Smooth muscle cell of the brain vasculature (primary cell): ENCODE results near the gene UGT1A1.

Experiments
- DNase-seq: peaks from one replicate; pipeline ENCODE4 v3.0.0-alpha.2; 2012; ENCODE audit warnings: low read depth, low spot score

The UGT1A1 gene

GRCh38 chr2:233796254-233796653 is 36.2 kb downstream of the UGT1A1 start:
- no peak for DNase-seq

- DNase-seq = no peak
Measured at GRCh38 chr2:233798335-233799086, 38.4 kb downstream of the UGT1A1 start.

- no peak for DNase-seq
Measured at GRCh38 chr2:233799087-233799665, 39.1 kb downstream of the UGT1A1 start.

DNA sequence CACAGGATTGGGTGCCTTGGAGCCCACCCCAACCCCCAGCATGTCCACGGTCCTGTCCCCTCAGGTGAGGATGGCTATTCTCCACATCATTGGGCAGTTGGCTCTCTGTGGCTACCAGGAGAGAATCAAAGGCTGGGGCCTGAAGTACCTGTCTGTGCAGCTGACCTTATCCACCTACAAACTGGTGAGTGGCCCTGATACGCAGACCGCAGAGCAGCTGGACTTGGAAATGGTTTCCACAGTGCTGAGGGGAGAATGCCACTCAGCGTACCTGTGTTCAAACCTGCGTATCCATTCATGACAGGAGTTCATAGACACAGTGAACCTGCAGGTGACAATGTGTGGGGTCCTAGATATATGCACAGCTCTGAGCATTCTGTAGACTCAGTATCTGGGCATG is 39.6 kb downstream of the UGT1A1 start:
- no peak for DNase-seq

- DNase-seq = no peak
Measured at GRCh38 chr2:233800208-233800607, 40.1 kb downstream of the UGT1A1 start.

GRCh38 chr2:233801357-233802131 is 41.5 kb downstream of the UGT1A1 start:
- DNase-seq = no peak

DNA sequence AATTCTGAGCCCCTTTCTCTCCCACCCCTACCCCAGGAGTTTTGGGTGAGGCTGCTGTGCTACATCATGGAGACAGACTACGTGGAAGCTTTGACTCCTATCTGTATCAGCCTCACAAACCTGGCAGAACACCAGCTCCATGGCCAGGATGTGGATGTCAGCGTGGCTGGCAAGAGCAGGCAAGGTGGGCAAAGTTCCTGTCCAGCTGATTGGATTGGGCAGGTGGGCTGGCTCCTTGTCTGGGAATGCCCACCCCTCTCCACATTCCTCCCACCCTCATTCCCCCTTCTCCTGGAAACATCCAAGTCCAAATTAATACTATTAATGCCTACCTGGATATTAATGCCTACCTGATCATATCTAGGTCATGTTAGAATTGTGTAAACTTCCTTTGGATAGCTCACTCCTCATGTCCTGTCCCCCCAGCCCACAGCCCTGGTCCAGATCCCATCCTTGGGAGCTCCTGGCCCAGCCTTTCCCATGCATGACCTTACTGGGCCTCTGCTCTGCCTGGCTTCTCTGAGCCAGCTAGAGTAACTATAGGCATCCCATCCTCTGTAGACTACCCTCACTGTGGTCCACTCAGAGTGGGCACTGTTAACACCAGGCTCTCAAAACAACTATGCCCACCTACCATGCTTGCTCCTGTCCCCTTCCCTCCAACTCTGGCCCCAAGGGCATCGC is 42.2 kb downstream of the UGT1A1 start:
- DNase-seq = no peak

DNA sequence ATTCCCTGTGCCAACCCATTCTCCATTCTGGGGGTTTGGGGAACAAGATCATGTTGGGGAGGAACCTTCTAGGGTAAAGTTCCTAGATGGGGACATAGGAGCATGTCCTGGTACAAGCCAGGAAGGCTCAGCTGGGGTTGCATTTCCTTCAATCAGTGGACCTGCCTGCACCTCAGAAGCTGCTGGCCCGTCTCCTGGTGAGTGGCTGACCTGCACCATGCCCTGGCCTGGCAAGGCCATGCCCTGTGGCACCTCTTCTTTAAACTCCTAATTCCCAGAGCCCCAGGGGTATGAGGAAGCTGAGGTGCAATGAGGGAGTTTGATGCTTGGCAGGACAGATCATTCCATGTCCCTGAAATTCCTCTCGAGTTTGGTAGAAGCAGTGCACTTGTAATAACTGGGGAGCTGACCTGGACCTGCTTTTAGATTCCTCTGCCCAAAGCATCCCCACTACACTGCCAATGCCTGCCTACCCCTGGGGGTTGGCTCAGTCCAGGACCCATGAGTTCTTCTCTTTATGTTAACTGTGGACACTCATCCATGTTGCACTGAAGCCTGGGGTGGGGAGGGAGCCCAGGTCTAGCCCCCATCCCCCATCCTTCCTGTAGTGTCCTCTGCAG is 43.3 kb downstream of the UGT1A1 start:
- DNase-seq = no peak

DNA sequence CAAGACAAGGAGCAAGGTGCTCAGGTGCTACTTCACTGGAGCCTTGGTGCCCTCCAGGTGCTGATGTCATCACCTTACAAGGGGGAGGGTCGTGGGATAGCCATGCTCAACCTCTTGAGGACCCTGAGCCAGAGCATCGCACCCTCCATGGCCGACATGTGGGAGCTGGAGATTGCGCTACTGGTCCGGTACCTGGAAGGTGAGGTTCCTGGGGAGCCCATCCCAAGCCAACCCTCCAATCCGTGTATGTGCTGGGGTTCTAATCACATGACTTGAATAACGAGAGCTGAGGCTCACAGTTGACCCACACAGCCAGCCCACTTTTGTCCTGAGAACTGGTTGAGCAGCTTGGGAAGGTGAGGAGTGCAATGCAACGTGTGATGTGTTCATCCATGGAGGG is 43.9 kb downstream of the UGT1A1 start:
- DNase-seq = no peak

- no peak for DNase-seq
Measured at GRCh38 chr2:233807215-233807865, 47.3 kb downstream of the UGT1A1 start.

DNA sequence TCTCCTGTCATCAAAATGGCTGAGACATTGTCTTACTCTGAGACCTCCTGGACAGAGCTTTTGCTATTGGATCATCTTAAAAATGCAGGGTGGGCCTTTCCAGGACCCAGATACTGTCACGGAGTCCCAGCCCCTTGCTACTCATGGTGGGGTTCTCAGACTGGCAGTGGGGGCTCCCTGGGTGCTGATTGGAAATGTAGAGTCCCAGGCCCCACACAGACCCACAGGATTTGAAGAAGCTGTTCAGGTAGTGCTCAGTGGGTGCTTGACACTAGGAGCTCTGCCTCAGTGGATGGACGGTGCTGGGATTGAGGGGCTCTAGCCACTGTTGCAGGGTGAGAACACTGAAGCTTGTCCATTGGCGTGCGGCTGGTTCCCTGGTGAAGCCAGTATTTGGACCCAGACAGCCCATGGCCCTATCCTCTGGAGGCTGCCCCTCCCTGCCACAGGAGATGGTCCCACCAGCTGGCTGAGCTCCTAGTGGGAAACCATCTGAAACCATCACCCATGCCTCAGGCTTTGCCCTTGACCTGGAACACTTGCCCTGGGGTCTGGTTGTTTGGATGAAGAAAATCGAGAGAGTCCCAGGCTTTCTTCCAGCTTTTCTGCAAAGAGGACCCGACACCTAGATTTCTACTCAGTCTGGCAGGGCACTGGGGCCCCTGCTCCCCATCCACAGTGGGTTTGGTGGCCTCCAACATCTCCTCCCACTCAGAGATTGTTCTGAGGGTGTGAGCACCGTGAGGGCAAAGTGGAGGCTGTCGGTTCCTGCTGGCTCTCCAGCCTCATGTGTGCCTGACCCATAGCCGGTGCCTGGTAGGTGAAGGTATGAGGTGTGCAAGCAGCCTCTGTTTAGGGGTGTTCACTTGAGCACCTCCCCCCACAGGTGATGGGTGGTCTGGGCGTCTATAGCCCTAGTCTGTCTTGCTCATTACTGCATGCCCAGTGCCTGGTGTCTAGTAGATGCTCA is 48.2 kb downstream of the UGT1A1 start:
- DNase-seq = no peak

DNA sequence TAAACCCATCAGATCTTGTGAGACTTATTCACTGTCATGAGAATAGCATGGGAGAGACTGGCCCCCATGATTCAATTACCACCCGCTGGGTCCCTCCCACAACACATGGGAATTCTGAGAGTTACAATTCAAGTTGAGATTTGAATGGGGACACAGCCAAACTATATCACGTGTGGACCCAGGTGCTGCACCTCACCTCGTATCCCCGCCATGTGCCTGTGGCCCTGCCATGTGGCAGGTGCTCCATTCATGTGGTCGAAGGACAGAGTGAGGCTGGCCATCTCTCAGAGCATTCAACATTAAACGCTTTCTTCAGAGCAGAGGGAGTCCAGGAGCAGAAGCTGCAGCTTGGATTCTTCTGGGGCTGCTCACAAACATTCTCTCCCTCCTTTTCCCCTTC is 50.3 kb downstream of the UGT1A1 start:
- no peak for DNase-seq

DNA sequence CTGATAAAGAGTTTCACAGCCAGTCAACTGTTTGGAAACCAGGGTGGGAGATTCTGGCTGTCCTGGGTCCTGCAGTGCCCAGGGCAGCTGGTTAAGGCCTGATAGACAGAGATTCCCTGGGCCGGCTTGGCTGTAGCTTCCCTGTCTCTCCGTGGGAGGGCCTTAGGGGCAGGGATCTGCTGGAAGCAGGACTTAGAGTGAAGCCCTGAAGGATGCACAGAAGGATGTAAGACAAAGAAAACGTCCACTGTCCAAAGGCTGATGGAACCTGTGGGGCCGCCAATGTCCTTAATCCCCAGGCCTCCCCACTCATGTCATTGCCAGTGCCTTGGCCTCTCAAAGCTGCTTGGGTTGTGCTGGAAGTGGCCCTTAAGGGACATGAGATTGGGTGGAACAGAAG is 51.0 kb downstream of the UGT1A1 start:
- DNase-seq = no peak

- no peak for DNase-seq
Measured at GRCh38 chr2:233811732-233812131, 51.7 kb downstream of the UGT1A1 start.

GRCh38 chr2:233813236-233814055 is 53.4 kb downstream of the UGT1A1 start:
- no peak for DNase-seq

DNA sequence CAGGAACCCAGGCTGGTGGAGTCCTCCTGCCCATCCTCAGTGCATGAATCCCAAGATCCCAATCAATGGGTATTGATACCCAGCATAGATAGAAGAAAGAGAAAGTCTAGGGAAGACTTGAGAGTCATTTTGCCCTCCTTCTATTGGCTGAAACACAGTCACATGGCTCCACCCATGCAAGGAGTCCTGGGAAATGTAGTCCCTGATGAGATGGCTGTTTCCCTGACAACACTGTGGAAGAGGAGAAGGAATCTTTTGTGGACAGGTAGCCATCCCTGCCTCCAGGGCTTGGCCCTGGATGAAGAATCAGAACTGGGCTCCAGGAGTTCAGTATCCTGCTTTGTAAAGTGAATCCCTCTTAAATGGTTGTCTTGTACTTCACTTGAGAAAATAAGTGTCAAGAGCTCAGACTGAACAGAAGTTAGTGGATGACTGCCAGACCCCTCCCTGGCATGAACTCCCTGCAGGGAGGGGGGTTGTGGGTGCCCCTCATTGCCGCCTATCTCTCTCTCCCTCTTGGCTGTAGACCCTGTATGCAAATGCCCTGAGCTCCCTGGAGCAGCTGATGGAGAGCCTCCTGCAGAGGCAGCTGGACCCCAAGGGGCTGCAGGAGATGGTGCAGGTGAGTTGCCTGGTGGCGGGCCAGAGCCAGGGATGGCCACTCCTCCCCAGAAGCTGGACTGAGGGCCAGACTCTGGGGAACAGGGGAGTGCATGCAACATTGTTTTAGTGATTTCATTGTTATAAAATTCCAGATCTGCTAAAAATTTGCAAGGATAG is 54.2 kb downstream of the UGT1A1 start:
- DNase-seq = no peak

- no peak for DNase-seq
Measured at GRCh38 chr2:233815861-233816260, 55.8 kb downstream of the UGT1A1 start.

DNA sequence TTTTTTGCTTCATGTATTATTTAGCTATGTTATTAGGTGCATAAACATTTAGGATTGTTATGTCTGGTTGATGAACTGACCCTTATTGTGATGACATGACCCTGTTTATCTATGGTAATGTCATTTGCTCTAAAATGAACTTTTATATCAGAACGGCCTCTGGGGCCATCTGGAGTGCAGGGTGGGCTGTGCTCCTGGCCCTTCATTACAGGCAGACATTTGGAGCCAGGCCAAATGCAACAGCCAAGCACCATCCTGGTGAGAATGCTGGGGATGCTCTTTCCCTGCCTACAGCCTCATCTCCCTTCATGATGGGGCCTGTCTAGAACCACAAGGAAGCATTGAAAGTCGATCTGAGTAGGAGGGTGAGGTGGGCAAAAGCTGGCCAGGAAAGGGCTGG is 56.3 kb downstream of the UGT1A1 start:
- DNase-seq = no peak
